ENCODE measurements around the gene PKIG. TPM values are rescaled to one million over a fixed set of nuclear protein-coding genes. Genes with fewer than 3 reads are reported as not detected.

Gene PKIG
- total and polyA plus RNA-seq, 2 of the 8 experiments (the other 6 are each of a cell fraction or from before 2014, with no cell fraction given) = 26.7 to 34.3 TPM

DNA sequence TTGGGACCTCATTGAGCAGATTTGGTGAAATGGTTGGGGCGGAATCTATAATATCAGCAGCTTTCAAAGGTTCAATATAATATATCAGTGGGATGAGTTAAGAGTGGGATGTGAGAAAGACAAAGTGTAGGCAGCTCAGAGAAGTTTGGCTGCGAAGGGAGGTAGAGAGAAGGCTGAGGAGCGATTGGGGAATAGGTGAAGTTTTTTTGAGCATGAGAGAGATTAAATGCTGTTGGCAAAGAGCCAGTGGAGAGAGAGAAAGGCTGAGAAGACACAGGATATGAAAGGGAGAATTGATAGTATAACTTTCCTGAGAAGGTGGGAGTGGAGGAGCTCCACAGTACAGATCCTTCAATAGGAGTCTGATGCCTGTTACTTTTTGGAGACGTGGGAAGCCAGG, 48.5 kb upstream of the PKIG start:
- TF ChIP-seq EGR1 (IDR thresholded peaks at IDR 0.05; ENCODE audit: borderline replicate concordance, low read depth, low read length) (no peak), GABPA (IDR thresholded peaks at IDR 0.05; ENCODE audit: borderline replicate concordance, insufficient read depth, low read length) (no peak), KDM5A (IDR thresholded peaks at IDR 0.05; ENCODE audit: low read length) (no peak), SRF (IDR thresholded peaks at IDR 0.05; ENCODE audit: low read depth, low read length) (no peak), SUZ12 (IDR thresholded peaks at IDR 0.05; ENCODE audit: low read length) (no peak), JUND (IDR thresholded peaks at IDR 0.05; ENCODE audit: low read length) (no peak), TAF7 (optimal IDR thresholded peaks at IDR 0.05; ENCODE audit: borderline replicate concordance, low read depth, low read length) (no peak)
- H4K5ac ChIP-seq (ENCODE audit: insufficient read length, low read depth, low read length) = no peak overlapping the region
- H3K23me2 ChIP-seq (ENCODE audit: low read depth, low read length) = peaks cover 6% of the 10 kb centered on the region; the same call in 1 of the 2 replicates
- no peak overlapping the region for H2AFZ ChIP-seq (ENCODE audit: low read length)
- no peak overlapping the region for H3K56ac ChIP-seq (replicated peaks; ENCODE audit: insufficient read length, low read depth, low read length)
- no peak for FAIRE-seq
- ChIA-PET CTCF (ENCODE audit: partially characterized antibody) (interaction anchor here (0.7 to 1.3 kb wide), 3 partner anchors 10 to 315 kb away, joined by 3 to 4 read pairs (median 3); no protein-coding TSS in a partner anchor), POLR2A (ENCODE audit: partially characterized antibody) (interaction anchor here (0.6 kb wide), 1 partner anchor 12 kb away, joined by 3 read pairs; the partner anchor contains the start of gene SERINC3)
- no peak overlapping the region for H2BK15ac ChIP-seq (ENCODE audit: low read length)
- no peak overlapping the region for H3K27ac ChIP-seq (ENCODE audit: low read depth, low read length)
- no peaks in the 10 kb centered on the region for H3K79me2 ChIP-seq (ENCODE audit: control insufficient read depth in 1 of 2, insufficient read depth in 2 of 2, low read length in 2 of 2)
- no peaks in the 10 kb centered on the region for H4K20me1 ChIP-seq (replicated peaks in 1 of 2; ENCODE audit: control insufficient read depth in 1 of 2, insufficient read depth in 2 of 2, low read length in 2 of 2)
- H3K4ac ChIP-seq (replicated peaks; ENCODE audit: insufficient read length, low read depth, low read length) = no peak overlapping the region
- H2BK12ac ChIP-seq (ENCODE audit: low read depth, low read length) = no peak overlapping the region
- H4K8ac ChIP-seq (ENCODE audit: extremely low read depth, insufficient read depth, low read length) = no peak overlapping the region
- DNase-seq (ENCODE audit: low read depth in 1 of 2, low spot score in 2 of 2) = no peak
- H2BK5ac ChIP-seq (ENCODE audit: low read depth, low read length) = no peak overlapping the region
- H2AK5ac ChIP-seq (ENCODE audit: low read depth, low read length) = no peak overlapping the region
- H3K18ac ChIP-seq (ENCODE audit: extremely low read depth, low read length) = no peak overlapping the region
- H3K4me2 ChIP-seq (ENCODE audit: insufficient read depth in 1 of 2, low read depth in 2 of 2, low read length in 2 of 2) = no peak overlapping the region
- H4K91ac ChIP-seq (replicated peaks; ENCODE audit: insufficient read length, low read length) = no peak overlapping the region
- H3K4me1 ChIP-seq (replicated peaks in 1 of 4; ENCODE audit: control insufficient read depth in 3 of 4, insufficient read depth in 4 of 4, low read length in 3 of 4) = peaks cover 0 to 6% (median 0%) of the 10 kb centered on the region in 4 experiments; a peak in 2 of 7 replicates
- H3K9ac ChIP-seq (replicated peaks in 1 of 4; ENCODE audit: extremely low read depth in 1 of 4, low read depth in 3 of 4, low read length in 3 of 4) = no peak overlapping the region
- no peaks in the 10 kb centered on the region for H3K9me3 ChIP-seq (ENCODE audit: insufficient read depth in 2 of 2, low read depth in 1 of 2, low read length in 1 of 2)
- 84 to 100% methylated on average over 2 to 4 of the region's 4 CpGs for WGBS, 2 experiments (ENCODE audit: extremely low coverage in 1 of 2, insufficient coverage in 1 of 2, insufficient read length in 1 of 2, insufficient replicate concordance in 2 of 2, low coverage in 1 of 2, low lambda C conversion rate in 2 of 2, missing lambda C conversion rate in 1 of 2)
- no peak overlapping the region for H3K23ac ChIP-seq (ENCODE audit: insufficient read length)
- H3K4me3 ChIP-seq (ENCODE audit: extremely low read depth in 1 of 4, insufficient read depth in 2 of 4, low read depth in 3 of 4, low read length in 4 of 4) = no peak overlapping the region
- no peak overlapping the region for H2BK120ac ChIP-seq (replicated peaks; ENCODE audit: low read depth, low read length)
- no peaks in the 10 kb centered on the region; the same call in 1 of the 2 replicates for H3K79me1 ChIP-seq (ENCODE audit: low read depth, low read length)
- no peak overlapping the region for H2BK20ac ChIP-seq (ENCODE audit: low read length)
- H3K14ac ChIP-seq (ENCODE audit: insufficient read length) = no peak overlapping the region
- H3K27me3 ChIP-seq (replicated peaks in 1 of 4; ENCODE audit: control insufficient read depth in 3 of 4, extremely low read depth in 1 of 4, insufficient read depth in 3 of 4, low read length in 3 of 4) = no peaks in the 10 kb centered on the region
- H3K36me3 ChIP-seq (ENCODE audit: control insufficient read depth in 2 of 4, insufficient read depth in 4 of 4, low read length in 3 of 4) = no peaks in the 10 kb centered on the region
